Large intestine (tissue), 1 donor: ENCODE results near the gene XRCC2. TPM values are rescaled to one million over a fixed set of nuclear protein-coding genes. Genes with fewer than 3 reads are reported as not detected.

Source experiments
- polyA plus RNA-seq: library from polyadenylated mRNA; unstranded; fragments of 120-200 nt; gene quantifications from one replicate; pipeline ENCODE4 v1.2.1, GENCODE V29; 2013

Gene XRCC2
- polyA plus RNA-seq, 1 donor = 6.0 TPM

Other genes starting within 250 kb of the XRCC2 start
- 34.1 TPM for gene KMT2C, start 240.1 kb downstream of the XRCC2 start, polyA plus RNA-seq
- gene ACTR3B, start 83.6 kb upstream of the XRCC2 start, polyA plus RNA-seq = 8.0 TPM